Astrocyte of the hippocampus (primary cell): ENCODE measurements around the gene VWA2.
A peak's percentile ranks its signal among the peaks of the same experiment; 100 is the strongest.

Experiments
- DNase-seq: peaks from one replicate; pipeline ENCODE4 v3.0.0; 2011; ENCODE audit warnings: low read depth, low spot score

The VWA2 gene

GRCh38 chr10:114239117-114239993, at the start of gene VWA2:
Gene VWA2 (plus strand): TSS chr10:114239254. CDS start chr10:114248714, 9,460 bp downstream.
- DNase-seq: peak; percentile 28

- DNase-seq: no peak
Observed at GRCh38 chr10:114189700-114190099, 49.4 kb upstream of the VWA2 start.

GRCh38 chr10:114195079-114195478, 44.0 kb upstream of the VWA2 start:
- DNase-seq: no peak

GRCh38 chr10:114199239-114199638, 39.8 kb upstream of the VWA2 start:
- no peak for DNase-seq

GRCh38 chr10:114202812-114203211, 36.2 kb upstream of the VWA2 start:
- DNase-seq: peak; percentile 1

GRCh38 chr10:114206902-114207301, 32.2 kb upstream of the VWA2 start:
- DNase-seq: no peak

- no peak for DNase-seq
Observed at GRCh38 chr10:114207349-114207748, 31.7 kb upstream of the VWA2 start.

GRCh38 chr10:114208351-114208750, 30.7 kb upstream of the VWA2 start:
- DNase-seq: peak; percentile 31

GRCh38 chr10:114212153-114212552, 26.9 kb upstream of the VWA2 start:
- DNase-seq: no peak

- DNase-seq: no peak
Observed at GRCh38 chr10:114215033-114215432, 24.0 kb upstream of the VWA2 start.

- DNase-seq: no peak
Observed at GRCh38 chr10:114220281-114220680, 18.8 kb upstream of the VWA2 start.

GRCh38 chr10:114221235-114221634, 17.8 kb upstream of the VWA2 start:
- DNase-seq: no peak

- DNase-seq: no peak
Observed at GRCh38 chr10:114223066-114223465, 16.0 kb upstream of the VWA2 start.

GRCh38 chr10:114228156-114228555, 10.9 kb upstream of the VWA2 start:
- no peak for DNase-seq

GRCh38 chr10:114232561-114233176, 6.4 kb upstream of the VWA2 start:
- DNase-seq: no peak

GRCh38 chr10:114233482-114233881, 5.6 kb upstream of the VWA2 start:
- DNase-seq: no peak

GRCh38 chr10:114234132-114234531, 4.9 kb upstream of the VWA2 start:
- DNase-seq: no peak

GRCh38 chr10:114239994-114240345, 916 bp downstream of the VWA2 start:
- DNase-seq: no peak

- DNase-seq: no peak
Observed at GRCh38 chr10:114242235-114242634, 3.2 kb downstream of the VWA2 start.

GRCh38 chr10:114243661-114244060, 4.6 kb downstream of the VWA2 start:
- no peak for DNase-seq

- DNase-seq: no peak
Observed at GRCh38 chr10:114244126-114244525, 5.1 kb downstream of the VWA2 start.

- no peak for DNase-seq
Observed at GRCh38 chr10:114245121-114245791, 6.2 kb downstream of the VWA2 start.
